ENCODE data around the gene JADE3.

- TF ChIP-seq CTCF (IDR thresholded peaks at IDR 0.05), result no peak
- TF ChIP-seq ZFX (IDR thresholded peaks at IDR 0.05; ENCODE audit: borderline replicate concordance), result no peak
Observed at GRCh38 chrX:47047989-47048388, 135.8 kb downstream of the JADE3 start.

Data from 22Rv1 (cell line).